GM23338 (cell line): ENCODE measurements around the gene LTA4H. TPM values are rescaled to one million over a fixed set of nuclear protein-coding genes. Genes with fewer than 3 reads are reported as not detected.

Source experiments
- ATAC-seq: fragments of 200-7000 bp; cut with Tn5 transposase; 3 replicates; pipeline ENCODE4 v1.9.1; 2020
- DNase-seq: peaks from one replicate; pipeline ENCODE4 v3.0.0-alpha.2; 2015; ENCODE audit warnings: low spot score
- H2AFZ ChIP-seq: fragments of 200-600 bp; sonication (generic); 2 replicates; pipeline ENCODE4 v1.8.0; 2016; ENCODE audit warnings: antibody characterized with exemption, mild to moderate bottlenecking, moderate library complexity
- H3F3A ChIP-seq: fragments of 200-600 bp; sonication (generic); replicated peaks from 2 replicates; pipeline ENCODE4 v1.8.0; 2017; ENCODE audit warnings: antibody characterized with exemption, mixed run types, low read depth
- H3K27ac ChIP-seq: fragments of 200-600 bp; sonication (generic); 2 replicates; pipeline ENCODE4 v1.6.1; 2016; ENCODE audit warnings: low read depth
- H3K27me3 ChIP-seq: fragments of 200-600 bp; sonication (generic); 2 replicates; pipeline ENCODE4 v1.8.0; 2016; ENCODE audit warnings: mild to moderate bottlenecking, mixed run types, moderate library complexity; ENCODE audit not compliant: insufficient read depth
- H3K36me3 ChIP-seq: fragments of 200-600 bp; sonication (generic); 2 replicates; pipeline ENCODE4 v1.8.0; 2016; ENCODE audit warnings: mild to moderate bottlenecking; ENCODE audit not compliant: insufficient read depth
- H3K4me1 ChIP-seq: fragments of 200-600 bp; sonication (generic); 2 replicates; pipeline ENCODE4 v1.8.0; 2016; ENCODE audit warnings: mild to moderate bottlenecking, moderate library complexity; ENCODE audit not compliant: insufficient read depth
- H3K4me2 ChIP-seq: fragments of 200-600 bp; sonication (generic); 2 replicates; pipeline ENCODE4 v1.7.1; 2017; ENCODE audit warnings: mixed run types
- H3K4me3 ChIP-seq: fragments of 200-600 bp; sonication (generic); 2 replicates; pipeline ENCODE4 v1.6.1; 2016; ENCODE audit warnings: mixed run types
- H3K79me2 ChIP-seq: fragments of 200-600 bp; sonication (generic); replicated peaks from 2 replicates; pipeline ENCODE4 v1.8.0; 2017; ENCODE audit warnings: mild to moderate bottlenecking; ENCODE audit not compliant: insufficient read depth
- H3K9me2 ChIP-seq: fragments of 200-600 bp; sonication (generic); 2 replicates; pipeline ENCODE4 v1.8.0; 2017; ENCODE audit not compliant: insufficient read depth
- H4K20me1 ChIP-seq: fragments of 200-600 bp; sonication (generic); replicated peaks from 2 replicates; pipeline ENCODE4 v1.8.0; 2017; ENCODE audit warnings: mild to moderate bottlenecking; ENCODE audit not compliant: insufficient read depth
- H3K27ac Mint-ChIP-seq: 2 replicates; pipeline ENCODE4 v1.8.0; 2020; ENCODE audit warnings: inconsistent platforms, mild to moderate bottlenecking, moderate library complexity, mixed read lengths
- H3K27me3 Mint-ChIP-seq: 3 replicates; pipeline ENCODE4 v1.8.0; 2022; ENCODE audit warnings: low read depth, mild to moderate bottlenecking, moderate library complexity, mixed read lengths, inconsistent platforms; ENCODE audit not compliant: insufficient read depth, poor library complexity
- H3K36me3 Mint-ChIP-seq: 3 replicates; pipeline ENCODE4 v1.8.0; 2021; ENCODE audit warnings: low read depth, mild to moderate bottlenecking, inconsistent platforms, moderate library complexity, mixed read lengths
- H3K4me1 Mint-ChIP-seq: 3 replicates; pipeline ENCODE4 v1.8.0; 2020; ENCODE audit warnings: mild to moderate bottlenecking, inconsistent platforms, mixed read lengths
- H3K4me3 Mint-ChIP-seq: 3 replicates; pipeline ENCODE4 v1.8.0; 2021; ENCODE audit warnings: moderate library complexity, mild to moderate bottlenecking, inconsistent platforms, mixed read lengths
- H3K9me3 Mint-ChIP-seq: 3 replicates; pipeline ENCODE4 v1.8.0; 2020; ENCODE audit warnings: moderate library complexity, mild to moderate bottlenecking, inconsistent platforms, mixed read lengths
- CREB1 ChIP-seq: fragments of 250-450 bp; sonication (Bioruptor Pico); IDR thresholded peaks from 2 replicates; pipeline ENCODE4 v1.5.0; 2020; ENCODE audit warnings: low read depth, mild to moderate bottlenecking, moderate library complexity
- EZH2 ChIP-seq: fragments of 200-600 bp; sonication (generic); IDR thresholded peaks from one replicate; pipeline ENCODE4 v1.8.0; 2017; ENCODE audit warnings: antibody characterized with exemption, mild to moderate bottlenecking, low read depth; ENCODE audit not compliant: unreplicated experiment
- EZH2phosphoT487 ChIP-seq: fragments of 200-600 bp; sonication (generic); IDR thresholded peaks from one replicate; pipeline ENCODE4 v1.8.1; 2018; ENCODE audit warnings: antibody characterized with exemption; ENCODE audit not compliant: unreplicated experiment
- JUNB ChIP-seq: IDR thresholded peaks from one replicate; pipeline ENCODE4 v1.6.1; 2016; ENCODE audit warnings: antibody characterized with exemption; ENCODE audit not compliant: unreplicated experiment
- NANOG ChIP-seq: IDR thresholded peaks from 2 replicates; pipeline ENCODE4 v1.6.1; 2016; ENCODE audit warnings: antibody characterized with exemption, borderline replicate concordance
- POLR2AphosphoS5 ChIP-seq: IDR thresholded peaks from 2 replicates; pipeline ENCODE4 v1.6.1; 2016; ENCODE audit warnings: antibody characterized with exemption, low read depth
- STAT1 ChIP-seq: IDR thresholded peaks from one replicate; pipeline ENCODE4 v1.6.1; 2016; ENCODE audit warnings: antibody characterized with exemption; ENCODE audit not compliant: unreplicated experiment
- ZNF114 ChIP-seq: fragments of 250-450 bp; sonication (Bioruptor Pico); IDR thresholded peaks from 2 replicates; pipeline ENCODE4 v1.5.0; 2020; ENCODE audit warnings: mild to moderate bottlenecking, moderate library complexity
- ZNF331 ChIP-seq: fragments of 250-450 bp; sonication (Bioruptor Pico); IDR thresholded peaks from 2 replicates; pipeline ENCODE4 v1.5.0; 2020; ENCODE audit warnings: low read depth, mild to moderate bottlenecking, moderate library complexity
- polyA plus RNA-seq: library from polyadenylated mRNA; unstranded; fragments of >200 nt; fragmentation: Nextera tagmentation; extraction: Ambion mirVana; gene quantifications from 2 replicates; pipeline ENCODE4 v1.2.1, GENCODE V29; 2016
- total RNA-seq: library from RNA; depleted of rRNA; stranded (reverse); fragments of >200 nt; shearing (Covaris generic); gene quantifications from 2 replicates; pipeline ENCODE4 v1.2.3, GENCODE V29; 2014
- TF ChIP-seq, protein P1 (sequence below): fragments of 250-450 bp; sonication (Bioruptor Pico); IDR thresholded peaks from 2 replicates; pipeline ENCODE4 v1.5.0; 2020; ENCODE audit warnings: mild to moderate bottlenecking, moderate library complexity
- TF ChIP-seq, protein P2 (sequence below), 2 experiments: fragments of 200-600 bp in 1 of 2; sonication (generic) in 1 of 2; conservative IDR thresholded peaks; 2 replicates each; pipeline versions ENCODE4 v1.5.1 to v1.6.1; 2016 to 2017; ENCODE audit warnings: antibody characterized with exemption in 2 of 2, low read depth in 2 of 2, mild to moderate bottlenecking in 2 of 2, moderate library complexity in 1 of 2
- TF ChIP-seq, protein P3 (sequence below): IDR thresholded peaks from one replicate; pipeline ENCODE4 v1.6.1; 2018; ENCODE audit warnings: antibody characterized with exemption; ENCODE audit not compliant: unreplicated experiment
- TF ChIP-seq, protein P4 (sequence below): IDR thresholded peaks from 2 replicates; pipeline ENCODE4 v1.6.1; 2016; ENCODE audit warnings: antibody characterized with exemption

LTA4H gene
- total and polyA plus RNA-seq, 2 experiments from 2014 or later: 84.4 to 189 TPM

DNA sequence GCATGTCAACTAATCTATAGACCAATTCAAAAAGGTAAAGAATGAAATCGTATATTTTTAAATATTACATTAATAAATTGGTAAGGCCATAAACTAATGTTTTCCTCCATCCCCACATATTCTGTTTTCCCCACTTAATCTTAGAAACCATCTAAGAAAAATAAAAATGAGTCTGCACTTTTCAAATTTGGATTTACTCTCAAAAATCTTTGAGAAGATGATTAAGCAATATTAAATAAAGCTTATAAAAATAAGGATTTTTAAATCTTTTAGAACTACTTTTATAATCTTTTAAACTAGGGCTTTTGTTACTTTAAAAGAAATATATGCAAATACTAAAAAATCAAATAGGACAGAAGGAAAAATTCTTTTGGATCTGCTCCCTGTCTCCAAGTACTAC is 28.7 kb downstream of the LTA4H start (continued):
- TF ChIP-seq JUNB: no peak

DNA sequence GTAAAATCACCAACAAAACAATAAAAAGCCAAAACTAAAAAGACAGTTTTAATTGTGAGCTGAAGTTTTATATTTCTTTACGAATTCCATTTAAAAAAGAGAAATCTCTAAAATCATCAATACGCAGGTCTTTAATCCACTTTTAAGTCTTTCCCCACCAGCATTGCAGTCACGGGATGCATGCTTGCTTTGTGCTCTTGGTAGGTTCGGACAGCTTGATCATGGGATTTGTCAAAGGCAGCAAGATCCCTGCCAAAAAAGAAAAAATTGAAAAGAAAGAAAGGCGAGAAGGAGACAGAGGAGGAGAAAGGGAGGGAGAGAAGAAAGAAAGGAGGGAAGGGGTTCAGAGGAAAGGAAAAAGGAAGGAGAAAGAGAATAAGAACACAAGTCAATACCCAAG is 34.5 kb downstream of the LTA4H start:
- Histone ChIP-seq H3K36me3 (peaks cover 31% of the 10 kb centered on the region), H3K27me3 (no peaks in the 10 kb centered on the region), H3K9me2 (no peaks in the 10 kb centered on the region), H3K79me2 (no peaks in the 10 kb centered on the region), H3K4me2 (no peak overlapping the region), H3K4me1 (no peaks in the 10 kb centered on the region), H2AFZ (no peak overlapping the region), H4K20me1 (peaks cover 3% of the 10 kb centered on the region; the same call in 1 of the 2 replicates), H3K4me3 (no peak overlapping the region), H3K27ac (no peak overlapping the region), H3F3A (no peaks in the 10 kb centered on the region)
- H3K27ac Mint-ChIP-seq: no peak overlapping the region
- H3K4me1 Mint-ChIP-seq: peaks cover 8% of the 10 kb centered on the region
- peaks cover 28% of the 10 kb centered on the region for H3K36me3 Mint-ChIP-seq
- H3K9me3 Mint-ChIP-seq: no peaks in the 10 kb centered on the region
- DNase-seq (no peak), ATAC-seq (no peak)
- H3K27me3 Mint-ChIP-seq: peaks cover 2% of the 10 kb centered on the region
- no peak for TF ChIP-seq EZH2phosphoT487
- TF ChIP-seq, protein P1, sequence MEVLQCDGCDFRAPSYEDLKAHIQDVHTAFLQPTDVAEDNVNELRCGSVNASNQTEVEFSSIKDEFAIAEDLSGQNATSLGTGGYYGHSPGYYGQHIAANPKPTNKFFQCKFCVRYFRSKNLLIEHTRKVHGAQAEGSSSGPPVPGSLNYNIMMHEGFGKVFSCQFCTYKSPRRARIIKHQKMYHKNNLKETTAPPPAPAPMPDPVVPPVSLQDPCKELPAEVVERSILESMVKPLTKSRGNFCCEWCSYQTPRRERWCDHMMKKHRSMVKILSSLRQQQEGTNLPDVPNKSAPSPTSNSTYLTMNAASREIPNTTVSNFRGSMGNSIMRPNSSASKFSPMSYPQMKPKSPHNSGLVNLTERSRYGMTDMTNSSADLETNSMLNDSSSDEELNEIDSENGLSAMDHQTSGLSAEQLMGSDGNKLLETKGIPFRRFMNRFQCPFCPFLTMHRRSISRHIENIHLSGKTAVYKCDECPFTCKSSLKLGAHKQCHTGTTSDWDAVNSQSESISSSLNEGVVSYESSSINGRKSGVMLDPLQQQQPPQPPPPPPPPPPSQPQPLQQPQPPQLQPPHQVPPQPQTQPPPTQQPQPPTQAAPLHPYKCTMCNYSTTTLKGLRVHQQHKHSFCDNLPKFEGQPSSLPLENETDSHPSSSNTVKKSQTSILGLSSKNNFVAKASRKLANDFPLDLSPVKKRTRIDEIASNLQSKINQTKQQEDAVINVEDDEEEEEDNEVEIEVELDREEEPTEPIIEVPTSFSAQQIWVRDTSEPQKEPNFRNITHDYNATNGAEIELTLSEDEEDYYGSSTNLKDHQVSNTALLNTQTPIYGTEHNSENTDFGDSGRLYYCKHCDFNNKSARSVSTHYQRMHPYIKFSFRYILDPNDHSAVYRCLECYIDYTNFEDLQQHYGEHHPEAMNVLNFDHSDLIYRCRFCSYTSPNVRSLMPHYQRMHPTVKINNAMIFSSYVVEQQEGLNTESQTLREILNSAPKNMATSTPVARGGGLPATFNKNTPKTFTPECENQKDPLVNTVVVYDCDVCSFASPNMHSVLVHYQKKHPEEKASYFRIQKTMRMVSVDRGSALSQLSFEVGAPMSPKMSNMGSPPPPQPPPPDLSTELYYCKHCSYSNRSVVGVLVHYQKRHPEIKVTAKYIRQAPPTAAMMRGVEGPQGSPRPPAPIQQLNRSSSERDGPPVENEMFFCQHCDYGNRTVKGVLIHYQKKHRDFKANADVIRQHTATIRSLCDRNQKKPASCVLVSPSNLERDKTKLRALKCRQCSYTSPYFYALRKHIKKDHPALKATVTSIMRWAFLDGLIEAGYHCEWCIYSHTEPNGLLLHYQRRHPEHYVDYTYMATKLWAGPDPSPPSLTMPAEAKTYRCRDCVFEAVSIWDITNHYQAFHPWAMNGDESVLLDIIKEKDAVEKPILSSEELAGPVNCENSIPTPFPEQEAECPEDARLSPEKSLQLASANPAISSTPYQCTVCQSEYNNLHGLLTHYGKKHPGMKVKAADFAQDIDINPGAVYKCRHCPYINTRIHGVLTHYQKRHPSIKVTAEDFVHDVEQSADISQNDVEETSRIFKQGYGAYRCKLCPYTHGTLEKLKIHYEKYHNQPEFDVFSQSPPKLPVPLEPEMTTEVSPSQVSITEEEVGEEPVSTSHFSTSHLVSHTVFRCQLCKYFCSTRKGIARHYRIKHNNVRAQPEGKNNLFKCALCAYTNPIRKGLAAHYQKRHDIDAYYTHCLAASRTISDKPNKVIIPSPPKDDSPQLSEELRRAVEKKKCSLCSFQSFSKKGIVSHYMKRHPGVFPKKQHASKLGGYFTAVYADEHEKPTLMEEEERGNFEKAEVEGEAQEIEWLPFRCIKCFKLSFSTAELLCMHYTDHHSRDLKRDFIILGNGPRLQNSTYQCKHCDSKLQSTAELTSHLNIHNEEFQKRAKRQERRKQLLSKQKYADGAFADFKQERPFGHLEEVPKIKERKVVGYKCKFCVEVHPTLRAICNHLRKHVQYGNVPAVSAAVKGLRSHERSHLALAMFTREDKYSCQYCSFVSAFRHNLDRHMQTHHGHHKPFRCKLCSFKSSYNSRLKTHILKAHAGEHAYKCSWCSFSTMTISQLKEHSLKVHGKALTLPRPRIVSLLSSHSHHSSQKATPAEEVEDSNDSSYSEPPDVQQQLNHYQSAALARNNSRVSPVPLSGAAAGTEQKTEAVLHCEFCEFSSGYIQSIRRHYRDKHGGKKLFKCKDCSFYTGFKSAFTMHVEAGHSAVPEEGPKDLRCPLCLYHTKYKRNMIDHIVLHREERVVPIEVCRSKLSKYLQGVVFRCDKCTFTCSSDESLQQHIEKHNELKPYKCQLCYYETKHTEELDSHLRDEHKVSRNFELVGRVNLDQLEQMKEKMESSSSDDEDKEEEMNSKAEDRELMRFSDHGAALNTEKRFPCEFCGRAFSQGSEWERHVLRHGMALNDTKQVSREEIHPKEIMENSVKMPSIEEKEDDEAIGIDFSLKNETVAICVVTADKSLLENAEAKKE (CRISPR knock-in tag): no peak
- no peak for TF ChIP-seq ZNF331 (CRISPR knock-in tag)
- TF ChIP-seq, protein P2, sequence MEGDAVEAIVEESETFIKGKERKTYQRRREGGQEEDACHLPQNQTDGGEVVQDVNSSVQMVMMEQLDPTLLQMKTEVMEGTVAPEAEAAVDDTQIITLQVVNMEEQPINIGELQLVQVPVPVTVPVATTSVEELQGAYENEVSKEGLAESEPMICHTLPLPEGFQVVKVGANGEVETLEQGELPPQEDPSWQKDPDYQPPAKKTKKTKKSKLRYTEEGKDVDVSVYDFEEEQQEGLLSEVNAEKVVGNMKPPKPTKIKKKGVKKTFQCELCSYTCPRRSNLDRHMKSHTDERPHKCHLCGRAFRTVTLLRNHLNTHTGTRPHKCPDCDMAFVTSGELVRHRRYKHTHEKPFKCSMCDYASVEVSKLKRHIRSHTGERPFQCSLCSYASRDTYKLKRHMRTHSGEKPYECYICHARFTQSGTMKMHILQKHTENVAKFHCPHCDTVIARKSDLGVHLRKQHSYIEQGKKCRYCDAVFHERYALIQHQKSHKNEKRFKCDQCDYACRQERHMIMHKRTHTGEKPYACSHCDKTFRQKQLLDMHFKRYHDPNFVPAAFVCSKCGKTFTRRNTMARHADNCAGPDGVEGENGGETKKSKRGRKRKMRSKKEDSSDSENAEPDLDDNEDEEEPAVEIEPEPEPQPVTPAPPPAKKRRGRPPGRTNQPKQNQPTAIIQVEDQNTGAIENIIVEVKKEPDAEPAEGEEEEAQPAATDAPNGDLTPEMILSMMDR (conservative IDR thresholded peaks at IDR 0.05; ENCODE audit: low read depth in 2 of 2): no peak
- TF ChIP-seq, protein P3, sequence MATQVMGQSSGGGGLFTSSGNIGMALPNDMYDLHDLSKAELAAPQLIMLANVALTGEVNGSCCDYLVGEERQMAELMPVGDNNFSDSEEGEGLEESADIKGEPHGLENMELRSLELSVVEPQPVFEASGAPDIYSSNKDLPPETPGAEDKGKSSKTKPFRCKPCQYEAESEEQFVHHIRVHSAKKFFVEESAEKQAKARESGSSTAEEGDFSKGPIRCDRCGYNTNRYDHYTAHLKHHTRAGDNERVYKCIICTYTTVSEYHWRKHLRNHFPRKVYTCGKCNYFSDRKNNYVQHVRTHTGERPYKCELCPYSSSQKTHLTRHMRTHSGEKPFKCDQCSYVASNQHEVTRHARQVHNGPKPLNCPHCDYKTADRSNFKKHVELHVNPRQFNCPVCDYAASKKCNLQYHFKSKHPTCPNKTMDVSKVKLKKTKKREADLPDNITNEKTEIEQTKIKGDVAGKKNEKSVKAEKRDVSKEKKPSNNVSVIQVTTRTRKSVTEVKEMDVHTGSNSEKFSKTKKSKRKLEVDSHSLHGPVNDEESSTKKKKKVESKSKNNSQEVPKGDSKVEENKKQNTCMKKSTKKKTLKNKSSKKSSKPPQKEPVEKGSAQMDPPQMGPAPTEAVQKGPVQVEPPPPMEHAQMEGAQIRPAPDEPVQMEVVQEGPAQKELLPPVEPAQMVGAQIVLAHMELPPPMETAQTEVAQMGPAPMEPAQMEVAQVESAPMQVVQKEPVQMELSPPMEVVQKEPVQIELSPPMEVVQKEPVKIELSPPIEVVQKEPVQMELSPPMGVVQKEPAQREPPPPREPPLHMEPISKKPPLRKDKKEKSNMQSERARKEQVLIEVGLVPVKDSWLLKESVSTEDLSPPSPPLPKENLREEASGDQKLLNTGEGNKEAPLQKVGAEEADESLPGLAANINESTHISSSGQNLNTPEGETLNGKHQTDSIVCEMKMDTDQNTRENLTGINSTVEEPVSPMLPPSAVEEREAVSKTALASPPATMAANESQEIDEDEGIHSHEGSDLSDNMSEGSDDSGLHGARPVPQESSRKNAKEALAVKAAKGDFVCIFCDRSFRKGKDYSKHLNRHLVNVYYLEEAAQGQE: no peak
- TF ChIP-seq, protein P4, sequence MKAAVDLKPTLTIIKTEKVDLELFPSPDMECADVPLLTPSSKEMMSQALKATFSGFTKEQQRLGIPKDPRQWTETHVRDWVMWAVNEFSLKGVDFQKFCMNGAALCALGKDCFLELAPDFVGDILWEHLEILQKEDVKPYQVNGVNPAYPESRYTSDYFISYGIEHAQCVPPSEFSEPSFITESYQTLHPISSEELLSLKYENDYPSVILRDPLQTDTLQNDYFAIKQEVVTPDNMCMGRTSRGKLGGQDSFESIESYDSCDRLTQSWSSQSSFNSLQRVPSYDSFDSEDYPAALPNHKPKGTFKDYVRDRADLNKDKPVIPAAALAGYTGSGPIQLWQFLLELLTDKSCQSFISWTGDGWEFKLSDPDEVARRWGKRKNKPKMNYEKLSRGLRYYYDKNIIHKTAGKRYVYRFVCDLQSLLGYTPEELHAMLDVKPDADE: no peak
- no peak for TF ChIP-seq POLR2AphosphoS5
- TF ChIP-seq NANOG: no peak
- TF ChIP-seq CREB1 (CRISPR knock-in tag): no peak
- TF ChIP-seq STAT1: no peak
- no peak for TF ChIP-seq JUNB
- TF ChIP-seq ZNF114: no peak
- TF ChIP-seq EZH2: no peak
- no peak overlapping the region for H3K4me3 Mint-ChIP-seq
